KOPT-K1 (cell line): Measurements from ENCODE around the gene MACROD2.

Experiments used
- H3K27ac ChIP-seq: fragments of 200-600 bp; sonication (generic); 2 replicates; pipeline ENCODE4 v1.5.1; 2016; ENCODE audit warnings: antibody characterized with exemption, mild to moderate bottlenecking, low read depth, low read length; ENCODE audit not compliant: poor library complexity, severe bottlenecking
- H3K36me3 ChIP-seq: fragments of 200-600 bp; sonication (generic); 2 replicates; pipeline ENCODE4 v1.5.1; 2017; ENCODE audit warnings: antibody characterized with exemption, mild to moderate bottlenecking, low read length, moderate library complexity; ENCODE audit not compliant: insufficient read depth
- H3K9me3 ChIP-seq: fragments of 200-600 bp; sonication (generic); 2 replicates; pipeline ENCODE4 v1.5.1; 2017; ENCODE audit warnings: antibody characterized with exemption, low read length, mild to moderate bottlenecking; ENCODE audit not compliant: insufficient read depth, poor library complexity, severe bottlenecking

Gene MACROD2

DNA sequence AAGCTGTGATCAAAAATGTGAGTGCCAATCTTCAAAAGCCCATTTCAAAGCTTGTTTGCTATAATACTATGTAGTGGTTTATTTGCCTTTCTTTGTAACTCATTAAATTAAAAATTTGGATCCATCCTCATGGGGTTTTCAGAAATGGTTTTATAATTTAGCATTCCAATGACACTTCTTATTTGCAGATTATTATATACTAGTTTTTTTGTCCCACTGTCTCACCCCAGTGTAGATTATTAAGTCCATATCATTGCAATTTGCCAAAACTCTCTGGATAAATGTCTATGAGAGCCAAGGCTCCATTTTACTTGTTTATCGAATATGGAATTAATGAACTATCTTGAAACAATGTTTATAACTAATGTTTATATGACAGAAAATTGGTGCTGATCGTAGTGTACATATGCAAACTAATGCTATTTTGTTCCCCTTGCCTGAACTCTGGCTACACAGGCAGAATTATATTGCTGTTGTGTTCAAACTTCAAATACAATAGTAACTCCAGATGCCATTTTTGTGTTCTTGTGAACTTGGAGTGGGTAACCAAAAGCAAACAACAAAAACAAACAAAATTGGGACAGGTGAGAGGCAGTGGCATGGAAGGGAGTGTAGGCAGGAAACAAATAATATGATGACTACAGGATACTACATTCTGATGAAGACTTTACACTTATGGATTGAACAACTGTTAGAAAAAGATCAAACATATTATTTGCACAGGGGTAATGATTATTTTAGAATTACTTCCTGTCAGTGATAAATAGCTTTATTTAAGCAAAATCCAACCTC lies 649.2 kb downstream of the MACROD2 start:
- Histone ChIP-seq H3K9me3 (peaks cover 9% of the 10 kb centered on the region), H3K36me3 (no peaks in the 10 kb centered on the region), H3K27ac (no peak overlapping the region)

DNA sequence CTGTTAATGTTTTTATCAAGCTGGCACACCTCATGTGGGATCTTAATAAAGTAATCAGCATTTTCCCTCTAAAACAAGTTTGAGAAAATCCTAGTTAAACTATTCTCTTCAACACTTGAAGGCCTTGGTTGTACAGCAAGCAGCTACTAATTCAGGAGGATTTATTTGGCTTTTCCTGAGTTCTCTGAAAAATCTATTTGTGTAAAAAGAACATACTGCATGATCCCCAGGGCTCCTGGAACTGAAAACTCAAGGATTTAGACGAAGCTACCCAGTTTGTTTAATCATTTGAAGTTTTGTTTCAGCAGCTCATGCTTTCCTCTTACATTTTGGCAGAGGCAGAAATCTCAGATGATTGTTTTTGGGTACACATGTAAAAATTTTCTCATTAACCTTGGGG lies 651.7 kb downstream of the MACROD2 start:
- H3K36me3 ChIP-seq = no peaks in the 10 kb centered on the region
- H3K27ac ChIP-seq = no peak overlapping the region
- peaks cover 2% of the 10 kb centered on the region for H3K9me3 ChIP-seq

DNA sequence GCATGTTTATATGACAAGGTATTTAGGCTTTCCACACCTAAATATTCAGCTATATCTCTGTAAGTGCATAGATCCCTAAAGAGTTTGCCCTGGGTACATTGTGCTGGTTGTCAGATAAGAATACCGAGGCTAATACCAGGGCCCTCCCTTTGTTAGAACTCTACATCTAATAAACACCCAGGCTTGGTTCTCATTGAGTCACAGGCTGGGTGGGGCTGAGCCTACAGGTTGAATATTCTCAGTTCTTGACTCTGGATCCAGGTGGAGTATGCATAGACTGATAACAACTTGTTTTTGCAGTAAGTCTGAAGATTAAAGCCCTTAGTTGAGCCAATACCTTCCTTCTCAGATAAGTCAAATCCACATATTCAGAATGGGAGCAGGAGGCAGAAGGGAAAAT lies 654.3 kb downstream of the MACROD2 start:
- H3K36me3 ChIP-seq = no peaks in the 10 kb centered on the region
- H3K9me3 ChIP-seq = no peaks in the 10 kb centered on the region
- no peak overlapping the region for H3K27ac ChIP-seq

DNA sequence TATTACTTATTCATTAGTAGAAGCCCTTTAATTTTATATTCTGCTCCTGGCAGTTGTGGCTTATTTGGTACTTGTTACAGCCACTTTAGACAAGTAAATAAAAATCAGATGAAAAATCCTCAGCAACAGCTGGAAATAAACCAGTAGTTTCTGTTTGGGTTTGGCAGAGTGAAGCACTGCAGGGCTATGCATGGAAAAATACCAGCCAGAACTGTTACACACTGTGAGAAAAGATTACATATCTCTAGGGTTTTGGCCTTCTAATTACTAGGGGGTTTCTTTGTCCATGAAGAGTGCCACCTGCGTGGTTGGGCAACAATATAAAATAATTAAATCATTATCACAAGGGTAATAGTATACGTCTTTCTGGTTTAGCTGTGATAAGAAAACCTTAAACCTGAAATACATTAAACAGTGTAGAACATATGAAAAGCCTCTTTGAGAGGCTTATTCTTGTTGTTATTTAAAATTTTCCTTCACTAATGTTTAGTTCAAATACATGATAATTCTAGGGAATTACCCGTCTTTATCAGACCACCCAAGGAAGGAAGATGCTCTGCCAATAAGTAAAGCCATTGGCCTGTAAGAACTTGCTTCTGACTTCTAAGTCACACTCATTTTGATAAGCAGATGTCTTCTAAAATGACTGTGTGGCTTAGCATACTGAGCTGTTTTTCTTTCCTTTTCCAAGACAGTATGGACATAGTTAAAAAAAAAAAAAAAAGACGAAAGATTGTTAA lies 662.1 kb downstream of the MACROD2 start:
- Histone ChIP-seq H3K27ac (no peak overlapping the region), H3K36me3 (no peaks in the 10 kb centered on the region), H3K9me3 (no peaks in the 10 kb centered on the region)

DNA sequence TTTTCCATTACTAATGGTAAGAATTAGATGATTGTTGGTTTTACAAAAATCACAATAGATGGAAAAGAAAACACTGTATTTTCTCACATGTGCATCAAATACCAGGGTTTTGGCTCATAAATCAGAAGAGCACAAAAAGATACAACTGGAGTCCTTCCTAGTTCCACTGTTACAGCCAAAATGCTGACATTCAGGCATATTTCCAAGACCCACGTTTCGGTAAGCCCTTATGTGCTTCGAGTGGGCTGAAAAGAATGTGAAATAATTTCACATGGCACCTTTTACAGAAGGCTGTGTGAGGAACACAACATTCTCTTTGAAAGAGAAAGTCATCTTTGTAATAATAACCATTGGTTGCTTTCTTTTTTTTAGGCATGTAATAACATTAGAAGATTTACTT lies 668.8 kb downstream of the MACROD2 start:
- no peaks in the 10 kb centered on the region for H3K9me3 ChIP-seq
- H3K36me3 ChIP-seq = no peaks in the 10 kb centered on the region
- no peak overlapping the region for H3K27ac ChIP-seq

DNA sequence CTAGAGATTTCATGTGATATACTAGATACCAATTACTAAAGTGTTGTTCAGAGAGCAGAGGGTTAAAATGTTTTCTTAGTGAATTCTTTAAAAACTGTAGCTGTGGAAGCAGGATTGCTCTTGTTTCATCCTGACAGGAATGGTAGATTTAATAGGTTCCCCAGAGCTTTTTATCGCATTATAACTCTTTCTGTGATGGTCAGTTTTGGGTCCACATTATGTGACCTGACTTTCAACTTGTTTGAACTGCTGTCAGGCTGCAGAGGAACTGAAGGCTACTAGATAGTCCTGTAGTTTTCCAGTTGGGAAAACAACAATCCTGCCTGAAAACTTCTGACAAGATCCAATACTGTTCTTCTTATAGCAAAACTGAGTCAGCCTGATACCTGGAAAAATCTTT lies 671.4 kb downstream of the MACROD2 start:
- Histone ChIP-seq H3K36me3 (no peaks in the 10 kb centered on the region), H3K9me3 (no peaks in the 10 kb centered on the region), H3K27ac (no peak overlapping the region)

DNA sequence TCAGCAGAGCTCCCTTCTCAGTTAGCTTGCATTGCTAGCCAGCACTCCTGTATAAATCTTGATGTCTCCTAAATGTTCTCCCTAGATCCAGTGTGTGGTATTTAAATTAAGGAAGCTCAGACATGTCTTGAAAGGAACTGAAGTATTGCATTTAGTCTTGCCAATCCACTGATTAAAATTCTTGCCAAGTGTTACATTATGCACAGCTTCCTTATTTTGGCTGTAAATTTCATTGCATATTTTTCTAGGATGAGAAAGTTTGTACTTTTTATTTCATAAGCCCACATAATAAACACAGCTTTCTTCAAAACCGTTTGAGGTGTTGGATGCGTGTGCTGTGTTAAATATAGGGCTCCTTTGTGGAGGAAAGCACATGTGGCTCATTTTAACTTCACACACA lies 671.9 kb downstream of the MACROD2 start:
- Histone ChIP-seq H3K36me3 (no peaks in the 10 kb centered on the region), H3K9me3 (no peaks in the 10 kb centered on the region), H3K27ac (no peak overlapping the region)

DNA sequence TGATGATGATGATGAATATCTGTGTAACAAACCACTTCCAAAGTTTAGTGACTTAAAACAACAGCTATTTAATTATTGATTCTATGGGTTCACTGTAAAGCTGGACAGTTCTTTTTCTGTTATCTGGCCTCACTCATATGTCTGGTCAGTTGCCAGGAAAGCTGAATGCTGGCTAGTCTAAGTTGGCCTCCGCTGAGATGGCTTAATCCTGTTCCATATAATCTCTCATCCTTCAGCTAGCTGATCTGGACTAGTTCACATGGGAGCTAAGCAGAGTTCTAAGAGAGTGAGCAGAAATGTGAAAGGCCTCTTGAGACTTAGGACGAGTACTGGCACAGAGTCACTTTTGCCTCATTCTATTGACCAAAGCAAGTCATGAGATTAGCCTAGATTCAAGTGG lies 676.8 kb downstream of the MACROD2 start:
- Histone ChIP-seq H3K9me3 (no peaks in the 10 kb centered on the region), H3K27ac (no peak overlapping the region), H3K36me3 (no peaks in the 10 kb centered on the region)

DNA sequence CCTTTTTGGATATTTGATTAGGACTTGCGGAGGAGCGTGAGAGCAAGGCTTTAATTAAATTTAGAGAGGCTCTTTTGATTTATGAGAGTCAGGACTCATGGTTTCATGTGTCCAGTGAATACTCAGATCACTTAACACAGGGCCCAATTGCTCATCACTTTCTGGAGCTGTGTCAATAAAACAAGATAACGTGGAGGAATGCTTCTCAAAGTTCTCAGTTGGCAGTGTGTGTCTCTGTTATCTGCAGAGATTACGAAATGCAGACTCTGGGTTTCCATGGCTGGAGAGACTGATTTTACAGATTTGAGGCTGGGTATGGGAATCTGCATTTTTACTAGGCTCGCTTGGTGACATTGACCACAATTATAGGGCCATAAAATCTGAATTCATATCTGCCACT lies 677.8 kb downstream of the MACROD2 start:
- H3K9me3 ChIP-seq = no peaks in the 10 kb centered on the region
- no peaks in the 10 kb centered on the region for H3K36me3 ChIP-seq
- no peak overlapping the region for H3K27ac ChIP-seq

DNA sequence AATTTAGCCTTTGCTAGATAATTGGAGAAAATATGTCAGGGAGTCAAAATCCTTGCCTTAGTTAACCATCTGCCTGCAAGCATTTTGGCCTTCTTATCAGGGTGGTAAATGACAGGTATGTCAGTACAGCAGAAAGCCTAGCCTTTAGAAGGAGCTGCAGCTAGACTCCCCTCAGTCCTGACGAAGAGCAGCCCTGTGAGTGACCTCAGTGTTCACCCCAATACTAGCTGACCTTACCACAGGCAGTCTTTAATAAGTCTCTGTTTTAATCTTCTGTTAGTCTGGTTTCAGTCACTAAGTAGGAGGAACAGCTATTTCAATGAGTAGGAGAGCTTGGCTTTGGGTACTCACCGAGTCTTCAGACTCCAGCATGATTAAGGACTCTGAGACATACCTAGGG lies 682.1 kb downstream of the MACROD2 start:
- no peaks in the 10 kb centered on the region for H3K9me3 ChIP-seq
- no peak overlapping the region for H3K27ac ChIP-seq
- H3K36me3 ChIP-seq = no peaks in the 10 kb centered on the region

DNA sequence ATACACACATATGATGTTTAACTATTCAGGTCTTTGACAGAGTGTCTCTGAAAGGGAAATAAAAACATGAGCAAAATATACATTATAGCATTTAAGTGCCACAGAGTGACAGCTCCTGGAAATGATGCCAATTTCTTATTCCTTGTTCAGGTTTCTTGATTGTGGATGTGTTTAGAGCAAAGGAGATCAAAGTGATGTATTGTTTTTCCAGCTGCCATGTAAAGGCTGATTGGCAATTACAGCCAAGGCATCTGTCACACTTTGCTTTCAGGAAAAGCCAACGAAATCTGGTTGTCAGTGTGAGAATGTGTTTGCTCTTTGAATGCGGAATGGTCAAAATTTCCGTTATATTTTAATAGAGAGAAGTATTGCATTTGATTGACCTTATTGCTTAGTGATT lies 689.9 kb downstream of the MACROD2 start:
- Histone ChIP-seq H3K9me3 (no peaks in the 10 kb centered on the region), H3K36me3 (no peaks in the 10 kb centered on the region), H3K27ac (no peak overlapping the region)

DNA sequence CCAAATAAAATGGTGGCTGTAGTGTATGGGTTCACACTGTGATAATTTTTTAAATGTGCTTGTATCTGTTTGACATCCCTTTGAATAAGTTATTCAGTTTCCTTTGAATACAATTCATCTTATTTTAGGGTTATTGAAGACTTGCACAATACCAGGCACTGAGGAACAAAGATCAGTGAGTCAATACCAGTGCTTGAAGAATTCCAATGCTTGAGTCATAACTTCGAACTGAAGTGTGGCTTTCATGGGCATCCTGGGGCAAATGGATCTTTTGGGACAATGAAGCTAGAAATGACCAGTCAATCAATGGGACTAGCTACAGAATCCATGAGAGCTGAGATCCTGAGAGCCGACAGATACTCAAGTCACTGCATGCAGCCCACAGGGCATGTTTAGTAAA lies 692.0 kb downstream of the MACROD2 start:
- Histone ChIP-seq H3K36me3 (no peaks in the 10 kb centered on the region), H3K27ac (no peak overlapping the region), H3K9me3 (no peaks in the 10 kb centered on the region)

DNA sequence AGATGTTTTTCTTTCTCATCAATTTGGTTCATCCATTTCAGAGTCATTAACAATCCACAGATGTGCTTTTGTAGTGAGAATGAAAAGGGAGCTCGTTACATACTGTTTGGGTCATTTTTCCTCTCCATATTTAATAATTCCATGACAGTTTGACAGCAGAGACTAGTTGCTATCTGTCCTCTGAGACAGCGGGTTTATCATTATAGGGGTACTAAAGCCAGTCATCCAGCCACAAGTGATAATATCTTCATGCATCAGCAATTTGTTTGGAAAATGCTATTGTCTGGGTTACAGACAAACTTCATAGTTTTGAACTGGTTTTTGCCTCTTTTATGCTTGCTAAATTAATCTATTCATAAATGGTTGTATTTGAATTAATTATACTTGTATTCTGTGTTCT lies 692.7 kb downstream of the MACROD2 start:
- H3K9me3 ChIP-seq = no peaks in the 10 kb centered on the region
- no peaks in the 10 kb centered on the region for H3K36me3 ChIP-seq
- H3K27ac ChIP-seq = no peak overlapping the region

DNA sequence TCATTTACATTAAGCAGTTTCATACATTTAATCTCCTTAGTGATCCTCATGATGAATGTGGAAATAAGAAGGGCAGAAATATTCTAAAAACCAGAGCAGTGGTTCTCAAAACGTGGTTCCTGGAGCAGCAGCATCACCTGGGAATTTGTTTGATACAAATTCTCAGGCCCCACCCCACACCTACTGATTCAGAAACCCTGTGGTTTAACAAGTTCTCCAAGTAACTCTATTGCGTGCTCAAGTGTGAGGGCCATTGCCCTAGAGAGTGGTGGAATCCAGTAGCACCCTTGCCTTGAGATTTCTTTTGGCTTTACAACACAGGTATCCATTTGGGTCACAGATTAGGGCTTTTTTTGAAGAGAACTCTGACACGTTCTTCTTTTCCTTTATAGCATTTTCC lies 696.7 kb downstream of the MACROD2 start:
- no peak overlapping the region for H3K27ac ChIP-seq
- H3K9me3 ChIP-seq = no peaks in the 10 kb centered on the region
- H3K36me3 ChIP-seq = no peaks in the 10 kb centered on the region

DNA sequence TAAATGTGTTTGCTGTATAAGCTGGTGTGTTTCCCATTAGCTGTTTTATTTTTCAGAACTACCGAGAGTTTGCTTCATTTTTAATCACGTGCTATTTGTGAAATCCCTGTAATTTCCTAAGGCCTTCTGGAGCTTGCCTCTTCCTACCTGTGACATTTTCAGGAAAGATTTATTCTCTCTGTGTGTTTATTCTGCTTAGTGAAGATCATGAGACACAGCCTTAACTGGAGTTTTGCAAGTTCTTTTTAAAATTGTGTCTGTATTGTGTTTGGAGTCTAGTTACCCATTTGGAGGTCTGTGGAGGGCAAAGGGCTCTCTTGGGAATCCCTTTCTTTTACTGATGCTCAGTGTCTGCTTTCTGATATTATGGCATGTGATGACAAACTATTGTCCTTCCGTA lies 701.2 kb downstream of the MACROD2 start:
- H3K36me3 ChIP-seq = no peaks in the 10 kb centered on the region
- H3K27ac ChIP-seq = no peak overlapping the region
- no peaks in the 10 kb centered on the region for H3K9me3 ChIP-seq

DNA sequence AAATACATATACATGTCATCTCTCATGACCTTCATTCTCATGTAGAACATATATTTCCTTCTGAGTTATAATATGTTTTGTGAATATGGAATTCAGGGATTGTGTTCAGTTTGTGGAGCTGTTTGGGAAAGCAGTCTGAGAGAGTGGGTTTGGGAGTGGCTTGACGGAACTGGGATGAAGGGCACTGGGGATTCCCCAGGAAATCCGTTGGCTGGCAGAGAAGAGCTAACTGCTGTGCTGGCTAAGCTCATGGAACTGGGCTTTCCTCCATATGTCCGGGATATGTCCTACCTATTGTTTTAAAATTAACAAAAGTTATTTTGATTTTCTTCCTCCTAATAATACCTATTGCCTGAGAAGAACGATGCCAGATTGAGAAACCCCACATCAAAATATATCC lies 701.6 kb downstream of the MACROD2 start:
- Histone ChIP-seq H3K9me3 (no peaks in the 10 kb centered on the region), H3K36me3 (no peaks in the 10 kb centered on the region), H3K27ac (no peak overlapping the region)
